ENCODE results near the gene TULP4. TPM values are rescaled to one million over a fixed set of nuclear protein-coding genes. Genes with fewer than 3 reads are reported as not detected.

Gene TULP4
- total and polyA plus RNA-seq, 8 donors = 1.7 to 237 (median 54.3) TPM

GRCh38 chr6:158457616-158458278 is 145.5 kb downstream of the TULP4 start:
- Histone ChIP-seq H3K27me3 (no peaks in the 10 kb centered on the region), H3K4me1 (no peaks in the 10 kb centered on the region), H3K27ac (no peak overlapping the region), H3K36me3 (peaks cover 0 to 47% (median 38%) of the 10 kb centered on the region in 4 donors), H3K9me3 (no peaks in the 10 kb centered on the region), H3K4me3 (no peak overlapping the region)
- intact Hi-C loops (cut with DNase I; ENCODE audit: low total_unique reads) = no loop called here
- 32 to 64% (median 52%) methylated on average over 4 of the region's 4 CpGs for WGBS, 5 donors
- peak in 1 of 3 donors; percentile 37 for TF ChIP-seq POLR2AphosphoS5 (IDR thresholded peaks at IDR 0.05)
- TF ChIP-seq POLR2A (IDR thresholded peaks at IDR 0.05) = no peak
- peak in 1 of 2 donors; percentile 17 for DNase-seq

GRCh38 chr6:158459726-158460125 is 147.5 kb downstream of the TULP4 start:
- no peaks in the 10 kb centered on the region for H3K27me3 ChIP-seq
- DNase-seq = no peak
- H3K4me1 ChIP-seq = no peaks in the 10 kb centered on the region
- H3K27ac ChIP-seq = no peak overlapping the region
- H3K4me3 ChIP-seq = no peak overlapping the region
- TF ChIP-seq POLR2AphosphoS5 (IDR thresholded peaks at IDR 0.05) (no peak), CTCF (IDR thresholded peaks at IDR 0.05) (no peak), POLR2A (IDR thresholded peaks at IDR 0.05) (no peak), EP300 (IDR thresholded peaks at IDR 0.05) (no peak)
- intact Hi-C loops (cut with DNase I; ENCODE audit: low total_unique reads) = no loop called here
- H3K9me3 ChIP-seq = no peaks in the 10 kb centered on the region
- peaks cover 0 to 60% (median 50%) of the 10 kb centered on the region in 4 donors for H3K36me3 ChIP-seq
- WGBS, 5 donors = 74 to 96% (median 89%) methylated on average over 4 of the region's 4 CpGs

DNA sequence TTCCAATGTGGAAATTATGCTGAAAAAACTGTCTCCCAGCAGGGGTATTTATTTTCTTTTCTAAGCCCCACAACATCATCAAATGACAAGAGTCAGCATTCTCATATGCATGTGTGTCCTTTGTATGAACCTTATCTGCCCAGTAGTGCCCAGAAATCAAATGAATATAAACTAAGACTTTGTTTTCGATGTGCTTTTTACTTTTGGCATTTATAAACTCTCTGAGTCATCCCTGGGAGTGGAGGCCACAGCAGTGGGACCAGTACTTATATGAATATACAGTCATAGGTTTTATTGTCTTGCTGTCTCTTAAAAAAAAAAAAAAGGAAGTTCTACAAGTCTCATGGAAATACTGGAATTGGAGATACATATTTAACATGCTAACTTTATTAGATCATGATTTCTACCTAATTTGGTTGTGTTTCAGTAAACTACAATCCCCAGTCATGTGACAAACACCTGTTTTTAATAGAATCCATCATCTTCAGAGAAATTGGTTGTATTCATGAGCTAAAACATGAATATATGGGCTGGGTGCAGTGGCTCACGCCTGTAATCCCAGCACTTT is 148.4 kb downstream of the TULP4 start:
- H3K4me1 ChIP-seq = no peaks in the 10 kb centered on the region
- no peaks in the 10 kb centered on the region for H3K27me3 ChIP-seq
- no peak for TF ChIP-seq POLR2A (IDR thresholded peaks at IDR 0.05)
- no peak for TF ChIP-seq CTCF (IDR thresholded peaks at IDR 0.05)
- no peak for TF ChIP-seq POLR2AphosphoS5 (IDR thresholded peaks at IDR 0.05)
- no peak for TF ChIP-seq EP300 (IDR thresholded peaks at IDR 0.05)
- 69 to 81% (median 73%) methylated on average over 2 of the region's 2 CpGs for WGBS, 5 donors
- no peak for DNase-seq
- H3K27ac ChIP-seq = no peak overlapping the region
- H3K9me3 ChIP-seq = no peaks in the 10 kb centered on the region
- no peak overlapping the region for H3K4me3 ChIP-seq
- intact Hi-C loops (cut with DNase I; ENCODE audit: low total_unique reads) = no loop called here
- peaks cover 0 to 63% (median 55%) of the 10 kb centered on the region in 4 donors for H3K36me3 ChIP-seq

DNA sequence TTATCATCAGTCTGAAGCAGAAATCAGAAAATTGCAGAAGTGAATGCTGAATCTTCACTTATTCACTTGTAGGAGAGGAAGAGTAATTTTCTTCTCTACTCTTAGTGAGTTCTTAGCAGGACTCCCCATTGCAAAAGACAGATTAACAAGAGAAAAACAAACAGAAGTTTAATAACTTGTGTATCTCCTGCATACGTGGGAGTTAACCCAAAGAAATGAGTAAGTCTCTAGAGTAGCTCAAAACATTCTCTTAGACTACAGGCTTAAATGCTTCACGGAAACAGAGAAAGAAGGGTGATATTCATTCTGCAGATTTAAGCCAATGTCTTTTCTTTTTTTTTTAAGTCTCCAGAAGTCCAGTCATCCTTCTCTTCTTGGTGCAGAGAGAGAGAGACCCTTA is 149.7 kb downstream of the TULP4 start:
- TF ChIP-seq POLR2AphosphoS5 (IDR thresholded peaks at IDR 0.05) = no peak
- TF ChIP-seq CTCF (IDR thresholded peaks at IDR 0.05) = no peak
- no peak for TF ChIP-seq POLR2A (IDR thresholded peaks at IDR 0.05)
- no peak for TF ChIP-seq EP300 (IDR thresholded peaks at IDR 0.05)
- peaks cover 0 to 66% (median 52%) of the 10 kb centered on the region in 4 donors for H3K36me3 ChIP-seq
- WGBS, 5 donors = 64 to 72% (median 70%) methylated on average over 2 of the region's 2 CpGs
- no peak overlapping the region for H3K4me3 ChIP-seq
- no peaks in the 10 kb centered on the region for H3K27me3 ChIP-seq
- no peaks in the 10 kb centered on the region for H3K9me3 ChIP-seq
- peaks cover 0 to 7% (median 0%) of the 10 kb centered on the region in 4 donors for H3K4me1 ChIP-seq
- intact Hi-C loops (cut with DNase I; ENCODE audit: low total_unique reads) = no loop called here
- DNase-seq = no peak
- no peak overlapping the region for H3K27ac ChIP-seq

GRCh38 chr6:158464483-158464882 is 152.2 kb downstream of the TULP4 start:
- no peak for DNase-seq
- TF ChIP-seq EP300 (IDR thresholded peaks at IDR 0.05) (no peak), POLR2AphosphoS5 (IDR thresholded peaks at IDR 0.05) (no peak), POLR2A (IDR thresholded peaks at IDR 0.05) (no peak), CTCF (IDR thresholded peaks at IDR 0.05) (no peak)
- Histone ChIP-seq H3K4me3 (no peak overlapping the region), H3K27ac (no peak overlapping the region), H3K4me1 (peaks cover 0 to 11% (median 2%) of the 10 kb centered on the region in 4 donors), H3K9me3 (no peaks in the 10 kb centered on the region), H3K36me3 (peaks cover 0 to 46% (median 43%) of the 10 kb centered on the region in 4 donors), H3K27me3 (no peaks in the 10 kb centered on the region)
- WGBS, 5 donors = 90 to 94% (median 94%) methylated on average over 9 of the region's 9 CpGs
- intact Hi-C loops (cut with DNase I; ENCODE audit: low total_unique reads) = no loop called here
